ENCODE data around the gene ATP8A2.

The ATP8A2 gene

DNA sequence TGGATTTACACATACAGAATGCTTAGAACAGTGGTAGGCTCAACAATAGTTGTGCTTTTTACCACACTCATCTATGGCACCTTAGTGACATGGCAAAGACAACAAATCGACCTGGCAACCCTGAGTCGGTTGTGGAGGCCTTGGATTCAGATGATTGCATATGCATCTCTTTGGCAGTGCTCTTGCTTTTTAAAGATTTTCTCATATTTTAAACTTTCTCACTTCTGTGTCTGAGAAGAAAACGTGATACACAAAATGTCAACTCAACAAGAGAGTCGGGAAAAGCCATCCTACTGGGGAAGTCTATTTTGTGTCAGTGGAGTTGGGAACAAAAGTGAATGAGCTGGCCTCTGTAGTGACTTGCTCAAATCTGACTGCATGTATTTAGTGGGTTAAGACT lies 85.8 kb downstream of the ATP8A2 start:
- Histone ChIP-seq H3K36me3 (ENCODE audit: control insufficient read depth in 2 of 2, insufficient read depth in 2 of 2, low read length in 2 of 2) (no peaks in the 10 kb centered on the region), H3K9me3 (ENCODE audit: control insufficient read depth in 2 of 2, low read length in 2 of 2) (no peaks in the 10 kb centered on the region)

DNA sequence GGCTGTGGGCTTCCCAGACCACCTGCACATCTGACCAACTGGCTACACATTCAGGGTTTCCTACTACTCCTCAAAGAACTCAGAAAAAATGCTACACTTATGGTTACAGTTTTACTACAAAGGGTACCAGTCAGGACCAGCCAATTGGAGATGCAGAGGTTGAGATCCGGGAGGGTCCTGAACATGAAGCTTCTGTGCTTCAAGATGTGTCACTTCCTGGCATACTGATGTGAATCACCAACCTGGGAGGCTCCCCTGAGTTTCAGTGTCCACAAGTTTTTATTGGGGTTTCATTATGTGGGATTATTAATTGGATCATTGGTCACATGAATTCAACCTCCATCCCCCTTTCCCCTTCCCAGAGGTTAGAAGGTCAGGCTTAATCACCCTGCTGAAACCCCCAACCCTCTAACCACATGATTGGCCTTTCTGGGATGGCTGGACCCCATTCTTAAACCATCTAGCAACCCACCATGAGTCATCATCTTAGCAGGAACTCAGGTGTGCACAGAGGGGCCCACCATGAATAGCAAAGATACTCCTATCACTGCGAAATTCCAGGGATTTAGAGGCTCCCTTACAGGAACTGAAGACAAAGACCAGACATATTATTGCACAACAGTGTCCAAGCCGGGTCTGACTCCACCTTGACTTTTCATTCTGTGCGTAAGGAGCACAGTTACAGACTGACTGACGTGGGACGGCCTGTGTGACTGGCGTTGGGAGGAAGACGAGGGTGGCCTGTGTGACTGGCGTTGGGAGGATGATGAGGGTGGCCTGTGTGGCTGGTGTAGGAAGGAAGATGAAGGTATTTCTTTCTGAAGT lies 90.7 kb downstream of the ATP8A2 start:
- Histone ChIP-seq H3K36me3 (ENCODE audit: control insufficient read depth in 2 of 2, insufficient read depth in 2 of 2, low read length in 2 of 2) (no peaks in the 10 kb centered on the region), H3K4me1 (ENCODE audit: control insufficient read depth, insufficient read depth, low read length) (no peaks in the 10 kb centered on the region), H3K9me3 (ENCODE audit: control insufficient read depth in 2 of 2, low read length in 2 of 2) (no peaks in the 10 kb centered on the region), H3K27me3 (ENCODE audit: control insufficient read depth in 1 of 2, insufficient read depth in 2 of 2, low read length in 2 of 2) (no peaks in the 10 kb centered on the region), H3K9ac (ENCODE audit: low read length in 2 of 2) (no peak overlapping the region), H3K4me3 (ENCODE audit: low read length in 2 of 2) (no peak overlapping the region), H3K27ac (ENCODE audit: low read length) (no peak overlapping the region)

More for the DNA sequence above, 85.8 kb downstream of the ATP8A2 start:
- H3K27me3 ChIP-seq (ENCODE audit: control insufficient read depth in 1 of 2, insufficient read depth in 2 of 2, low read length in 2 of 2) = peaks cover 0 to 2% of the 10 kb centered on the region in 2 donors
- H3K27ac ChIP-seq (ENCODE audit: low read length) = no peak overlapping the region
- H3K4me3 ChIP-seq (ENCODE audit: low read length in 2 of 2) = no peak overlapping the region
- H3K9ac ChIP-seq (ENCODE audit: low read length in 2 of 2) = no peak overlapping the region
- no peaks in the 10 kb centered on the region for H3K4me1 ChIP-seq (ENCODE audit: control insufficient read depth, insufficient read depth, low read length)

DNA sequence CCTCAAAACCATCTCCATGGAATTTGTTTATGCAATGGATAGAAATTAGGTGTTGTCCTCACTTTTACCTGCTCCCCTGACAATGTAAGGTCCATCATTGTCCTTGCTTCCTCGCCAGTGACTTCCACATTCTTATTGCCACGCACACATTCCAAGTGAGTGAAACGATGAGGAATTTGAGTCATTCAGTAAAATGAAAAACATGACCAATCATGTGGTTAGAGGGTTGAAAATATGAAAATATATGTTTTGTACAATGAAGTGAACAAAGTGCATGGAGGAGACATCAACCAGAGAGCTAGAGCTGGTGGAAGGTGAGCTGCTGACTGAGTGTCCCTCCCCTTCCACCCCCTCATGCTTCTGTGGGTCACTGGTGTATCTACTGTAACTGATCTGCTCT lies 91.7 kb downstream of the ATP8A2 start:
- peaks cover 2 to 4% of the 10 kb centered on the region in 2 donors for H3K27me3 ChIP-seq (ENCODE audit: control insufficient read depth in 1 of 2, insufficient read depth in 2 of 2, low read length in 2 of 2)
- H3K9me3 ChIP-seq (ENCODE audit: control insufficient read depth in 2 of 2, low read length in 2 of 2) = no peaks in the 10 kb centered on the region
- no peak overlapping the region for H3K27ac ChIP-seq (ENCODE audit: low read length)
- no peaks in the 10 kb centered on the region for H3K4me1 ChIP-seq (ENCODE audit: control insufficient read depth, insufficient read depth, low read length)
- no peaks in the 10 kb centered on the region for H3K36me3 ChIP-seq (ENCODE audit: control insufficient read depth in 2 of 2, insufficient read depth in 2 of 2, low read length in 2 of 2)
- no peak overlapping the region for H3K9ac ChIP-seq (ENCODE audit: low read length in 2 of 2)
- no peak overlapping the region for H3K4me3 ChIP-seq (ENCODE audit: low read length in 2 of 2)

DNA sequence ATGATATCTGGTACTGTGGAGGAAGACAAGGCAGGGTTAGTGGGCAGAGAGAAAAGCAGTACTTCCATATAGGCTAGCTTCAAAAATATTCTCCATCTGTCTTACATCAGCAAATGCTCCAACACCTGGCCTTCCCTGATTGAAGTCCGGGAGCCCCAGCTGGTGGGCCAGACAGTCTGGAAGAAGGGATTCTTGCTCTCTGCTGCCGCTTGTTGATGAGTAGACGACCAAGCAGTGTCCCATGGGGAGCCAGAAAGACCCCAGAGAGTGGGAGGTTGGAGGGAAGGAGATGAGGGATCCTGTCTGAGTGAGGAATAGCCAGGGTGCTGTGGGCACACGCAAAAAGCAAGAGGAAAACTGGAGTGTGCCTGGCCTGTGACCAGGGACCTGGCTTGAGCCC lies 95.1 kb downstream of the ATP8A2 start:
- Histone ChIP-seq H3K27ac (ENCODE audit: low read length) (no peak overlapping the region), H3K4me3 (ENCODE audit: low read length in 2 of 2) (no peak overlapping the region), H3K4me1 (ENCODE audit: control insufficient read depth, insufficient read depth, low read length) (no peaks in the 10 kb centered on the region), H3K9me3 (ENCODE audit: control insufficient read depth in 2 of 2, low read length in 2 of 2) (no peaks in the 10 kb centered on the region), H3K9ac (ENCODE audit: low read length in 2 of 2) (no peak overlapping the region), H3K36me3 (ENCODE audit: control insufficient read depth in 2 of 2, insufficient read depth in 2 of 2, low read length in 2 of 2) (no peaks in the 10 kb centered on the region), H3K27me3 (ENCODE audit: control insufficient read depth in 1 of 2, insufficient read depth in 2 of 2, low read length in 2 of 2) (peaks cover 7 to 15% of the 10 kb centered on the region in 2 donors)

DNA sequence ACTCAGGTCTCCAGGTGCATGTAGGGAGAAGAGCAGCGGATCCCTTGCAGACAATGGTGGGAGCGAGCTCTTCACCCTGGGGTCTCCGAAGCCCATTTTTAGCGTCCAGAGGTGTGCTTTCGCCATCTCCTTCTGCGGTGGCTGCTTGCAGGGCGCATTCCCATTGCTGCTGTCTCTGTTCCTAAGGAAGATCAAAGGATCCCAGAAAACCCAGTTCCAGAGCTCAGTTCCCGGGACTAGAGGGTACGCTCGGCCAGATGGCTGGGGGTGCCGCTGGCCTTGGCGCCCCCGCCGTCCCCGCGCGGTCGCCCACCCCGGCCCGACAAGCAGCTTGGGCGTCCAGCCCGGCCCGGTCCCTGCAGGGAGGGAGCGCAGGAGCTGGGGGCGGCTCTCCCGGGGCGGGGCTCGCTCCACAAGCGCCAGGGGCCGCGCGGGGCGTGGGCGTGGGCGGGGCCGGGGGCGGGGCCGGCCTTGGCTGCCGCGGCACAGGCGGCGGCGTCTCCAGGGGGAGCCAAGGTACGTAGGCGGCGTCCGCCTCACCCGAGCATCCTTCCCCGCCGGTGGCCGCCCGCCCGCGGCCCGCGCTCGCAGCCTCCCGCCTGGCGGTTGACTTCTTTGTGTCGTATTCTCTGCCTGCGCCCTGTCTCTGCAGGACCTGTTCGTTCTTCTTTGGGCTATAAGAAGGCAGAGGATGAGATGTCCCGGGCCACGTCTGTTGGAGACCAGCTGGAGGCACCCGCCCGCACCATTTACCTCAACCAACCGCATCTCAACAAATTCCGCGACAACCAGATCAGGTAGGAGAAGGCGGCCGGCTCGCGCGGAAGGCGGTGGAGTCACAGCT lies 96.8 kb downstream of the ATP8A2 start:
- Histone ChIP-seq H3K4me3 (ENCODE audit: low read length in 2 of 2) (peak overlapping the region in 1 of 2 donors; percentile 15), H3K4me1 (ENCODE audit: control insufficient read depth, insufficient read depth, low read length) (no peaks in the 10 kb centered on the region), H3K9ac (ENCODE audit: low read length in 2 of 2) (no peak overlapping the region), H3K36me3 (ENCODE audit: control insufficient read depth in 2 of 2, insufficient read depth in 2 of 2, low read length in 2 of 2) (no peaks in the 10 kb centered on the region), H3K9me3 (ENCODE audit: control insufficient read depth in 2 of 2, low read length in 2 of 2) (no peaks in the 10 kb centered on the region), H3K27me3 (ENCODE audit: control insufficient read depth in 1 of 2, insufficient read depth in 2 of 2, low read length in 2 of 2) (peaks cover 7 to 15% of the 10 kb centered on the region in 2 donors), H3K27ac (ENCODE audit: low read length) (no peak overlapping the region)

DNA sequence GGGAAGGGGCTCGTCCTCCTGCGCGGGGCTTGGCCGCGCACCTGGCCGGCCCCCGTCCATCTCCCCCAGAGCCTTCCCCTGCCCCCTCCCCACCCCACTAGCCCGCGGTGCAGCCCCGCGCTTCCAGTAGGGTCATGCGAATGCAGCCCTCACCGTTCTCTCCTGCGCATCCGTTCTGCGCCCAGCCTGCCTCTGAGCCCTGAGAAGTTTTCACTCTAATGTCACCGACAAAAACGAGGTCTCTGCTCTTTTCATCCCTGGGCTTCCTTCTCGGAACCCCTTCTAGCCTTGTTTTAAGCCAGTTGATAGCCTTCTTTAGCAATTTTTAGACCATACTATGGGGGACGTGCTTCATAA lies 97.4 kb downstream of the ATP8A2 start:
- no peak overlapping the region for H3K27ac ChIP-seq (ENCODE audit: low read length)
- H3K27me3 ChIP-seq (ENCODE audit: control insufficient read depth in 1 of 2, insufficient read depth in 2 of 2, low read length in 2 of 2) = peaks cover 7 to 15% of the 10 kb centered on the region in 2 donors
- no peak overlapping the region for H3K4me3 ChIP-seq (ENCODE audit: low read length in 2 of 2)
- no peak overlapping the region for H3K9ac ChIP-seq (ENCODE audit: low read length in 2 of 2)
- no peaks in the 10 kb centered on the region for H3K36me3 ChIP-seq (ENCODE audit: control insufficient read depth in 2 of 2, insufficient read depth in 2 of 2, low read length in 2 of 2)
- no peaks in the 10 kb centered on the region for H3K9me3 ChIP-seq (ENCODE audit: control insufficient read depth in 2 of 2, low read length in 2 of 2)
- H3K4me1 ChIP-seq (ENCODE audit: control insufficient read depth, insufficient read depth, low read length) = no peaks in the 10 kb centered on the region

DNA sequence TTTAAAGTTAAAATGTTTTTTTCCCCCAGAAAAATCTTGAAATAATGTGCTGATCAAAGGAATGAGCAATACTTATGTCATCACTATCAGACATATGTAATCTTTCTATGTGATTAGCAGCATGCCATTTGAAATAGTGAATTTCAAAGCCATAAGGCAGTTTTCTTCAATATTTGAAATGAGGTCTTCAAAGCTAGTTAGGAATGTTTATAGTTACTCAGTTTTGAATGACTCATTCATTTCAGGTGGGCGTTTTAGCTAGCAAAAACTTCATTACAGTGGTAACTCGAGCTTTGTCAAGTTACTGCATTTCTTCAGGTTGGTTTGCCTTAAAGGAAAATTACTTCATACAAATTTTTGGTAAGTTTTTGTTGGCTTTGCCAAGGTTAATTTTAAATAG lies 102.1 kb downstream of the ATP8A2 start:
- Histone ChIP-seq H3K36me3 (ENCODE audit: control insufficient read depth in 2 of 2, insufficient read depth in 2 of 2, low read length in 2 of 2) (no peaks in the 10 kb centered on the region), H3K27ac (ENCODE audit: low read length) (no peak overlapping the region), H3K4me1 (ENCODE audit: control insufficient read depth, insufficient read depth, low read length) (no peaks in the 10 kb centered on the region), H3K27me3 (ENCODE audit: control insufficient read depth in 1 of 2, insufficient read depth in 2 of 2, low read length in 2 of 2) (peaks cover 5 to 11% of the 10 kb centered on the region in 2 donors), H3K9ac (ENCODE audit: low read length in 2 of 2) (no peak overlapping the region), H3K4me3 (ENCODE audit: low read length in 2 of 2) (no peak overlapping the region), H3K9me3 (ENCODE audit: control insufficient read depth in 2 of 2, low read length in 2 of 2) (no peaks in the 10 kb centered on the region)

DNA sequence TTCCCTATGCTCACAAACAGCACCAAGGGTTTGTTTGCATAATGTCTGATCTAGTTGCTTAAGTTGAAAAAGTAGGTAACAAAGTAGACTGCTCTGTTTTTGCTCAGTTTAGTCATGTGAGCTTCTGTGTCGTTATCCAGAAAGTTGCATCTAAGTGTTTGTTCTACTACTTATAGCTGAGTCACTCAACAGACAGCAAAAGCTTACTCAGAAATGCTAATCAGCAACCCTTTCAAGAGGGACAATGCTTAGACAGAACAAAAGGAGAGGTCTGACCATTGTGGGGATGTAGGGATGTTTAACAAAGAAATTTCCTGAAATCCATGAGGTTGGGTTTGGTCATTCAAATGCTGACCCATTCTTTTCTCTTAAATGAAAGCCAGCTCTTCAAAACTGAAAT lies 106.4 kb downstream of the ATP8A2 start:
- peaks cover 0 to 6% of the 10 kb centered on the region in 2 donors for H3K9me3 ChIP-seq (ENCODE audit: control insufficient read depth in 2 of 2, low read length in 2 of 2)
- H3K27ac ChIP-seq (ENCODE audit: low read length) = no peak overlapping the region
- H3K36me3 ChIP-seq (ENCODE audit: control insufficient read depth in 2 of 2, insufficient read depth in 2 of 2, low read length in 2 of 2) = no peaks in the 10 kb centered on the region
- no peak overlapping the region for H3K4me3 ChIP-seq (ENCODE audit: low read length in 2 of 2)
- no peaks in the 10 kb centered on the region for H3K4me1 ChIP-seq (ENCODE audit: control insufficient read depth, insufficient read depth, low read length)
- no peaks in the 10 kb centered on the region for H3K27me3 ChIP-seq (ENCODE audit: control insufficient read depth in 1 of 2, insufficient read depth in 2 of 2, low read length in 2 of 2)
- H3K9ac ChIP-seq (ENCODE audit: low read length in 2 of 2) = no peak overlapping the region

DNA sequence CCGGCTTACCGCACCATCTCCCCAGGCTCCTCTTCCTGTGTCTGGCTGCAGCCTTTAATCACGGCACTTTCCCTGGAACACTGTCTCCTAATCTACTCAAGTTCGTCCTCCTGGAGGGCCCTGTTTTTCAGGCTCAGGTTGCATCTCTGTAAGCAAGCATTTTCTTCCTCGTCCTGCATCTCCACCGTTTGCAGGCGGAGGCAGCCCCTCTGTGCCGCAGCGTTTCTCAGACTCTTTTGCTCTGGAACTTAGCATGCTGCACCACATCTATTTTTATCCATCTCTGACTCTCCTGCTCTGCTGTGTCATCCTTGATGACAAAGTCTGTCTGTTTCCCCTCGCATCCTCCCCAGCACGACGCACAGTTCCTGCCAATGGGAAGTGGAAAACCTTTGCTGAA lies 117.5 kb downstream of the ATP8A2 start:
- Histone ChIP-seq H3K9ac (ENCODE audit: low read length in 2 of 2) (no peak overlapping the region), H3K4me1 (ENCODE audit: control insufficient read depth, insufficient read depth, low read length) (no peaks in the 10 kb centered on the region), H3K27ac (ENCODE audit: low read length) (no peak overlapping the region)

DNA sequence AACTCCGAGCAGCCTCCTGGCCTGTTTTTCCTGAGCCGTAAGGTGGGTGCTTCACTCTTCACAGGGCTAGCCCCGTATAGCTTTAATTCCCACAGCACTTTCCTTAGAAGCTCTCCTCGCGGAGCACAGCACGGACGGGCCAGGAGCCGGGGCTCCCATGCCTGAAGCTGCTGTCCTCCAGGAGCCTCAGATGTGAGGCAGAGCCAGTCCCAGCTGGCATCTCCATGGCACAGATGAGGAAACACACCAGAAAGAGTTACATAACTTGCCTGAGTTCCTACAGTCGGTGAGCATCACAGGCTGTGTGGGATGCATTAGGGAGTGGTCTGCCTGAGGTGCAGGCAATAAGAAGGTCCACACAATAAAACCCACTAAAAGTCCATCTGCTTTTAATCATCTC lies 118.5 kb downstream of the ATP8A2 start:
- Histone ChIP-seq H3K9ac (ENCODE audit: low read length in 2 of 2) (no peak overlapping the region), H3K36me3 (ENCODE audit: control insufficient read depth in 2 of 2, insufficient read depth in 2 of 2, low read length in 2 of 2) (no peaks in the 10 kb centered on the region), H3K27ac (ENCODE audit: low read length) (no peak overlapping the region), H3K27me3 (ENCODE audit: control insufficient read depth in 1 of 2, insufficient read depth in 2 of 2, low read length in 2 of 2) (peaks cover 4 to 8% of the 10 kb centered on the region in 2 donors), H3K4me3 (ENCODE audit: low read length in 2 of 2) (no peak overlapping the region), H3K9me3 (ENCODE audit: control insufficient read depth in 2 of 2, low read length in 2 of 2) (peaks cover 0 to 4% of the 10 kb centered on the region in 2 donors), H3K4me1 (ENCODE audit: control insufficient read depth, insufficient read depth, low read length) (no peaks in the 10 kb centered on the region)

More for the DNA sequence above, 117.5 kb downstream of the ATP8A2 start:
- no peak overlapping the region for H3K4me3 ChIP-seq (ENCODE audit: low read length in 2 of 2)
- H3K36me3 ChIP-seq (ENCODE audit: control insufficient read depth in 2 of 2, insufficient read depth in 2 of 2, low read length in 2 of 2) = no peaks in the 10 kb centered on the region
- peaks cover 0 to 4% of the 10 kb centered on the region in 2 donors for H3K9me3 ChIP-seq (ENCODE audit: control insufficient read depth in 2 of 2, low read length in 2 of 2)
- peaks cover 4 to 8% of the 10 kb centered on the region in 2 donors for H3K27me3 ChIP-seq (ENCODE audit: control insufficient read depth in 1 of 2, insufficient read depth in 2 of 2, low read length in 2 of 2)
